WTC11 (cell line): ENCODE results near the gene SAMD8. TPM values are rescaled to one million over a fixed set of nuclear protein-coding genes. Genes with fewer than 3 reads are reported as not detected.

Experiments used
- ATAC-seq: fragments of 200-7000 bp; cut with Tn5 transposase; 2 replicates; pipeline ENCODE4 v1.10.0; 2021; ENCODE audit warnings: mild to moderate bottlenecking, moderate library complexity
- CTCF ChIA-PET: fragments of 300-600 bp; sonication (Branson Sonifier 250); formaldehyde crosslinking; loops from one replicate; lab custom pipeline; 2021; ENCODE audit warnings: antibody characterized with exemption; lab: Charles Lee
- POLR2A ChIA-PET: fragments of 350-600 bp; sonication (Branson Sonifier 250); formaldehyde crosslinking; loops from one replicate; lab custom pipeline; 2021; ENCODE audit warnings: antibody characterized with exemption; lab: Charles Lee
- DNase-seq: peaks from one replicate; pipeline ENCODE4 v3.0.0; 2021; ENCODE audit warnings: low spot score
- H3K27ac Mint-ChIP-seq: 2 replicates; pipeline ENCODE4 v1.8.0; 2021; ENCODE audit warnings: mixed read lengths
- H3K27me3 Mint-ChIP-seq: 2 replicates; pipeline ENCODE4 v1.8.0; 2021; ENCODE audit warnings: low read depth, mild to moderate bottlenecking, moderate library complexity, mixed read lengths
- H3K36me3 Mint-ChIP-seq: 2 replicates; pipeline ENCODE4 v1.8.0; 2021; ENCODE audit warnings: mixed read lengths
- H3K4me1 Mint-ChIP-seq: 2 replicates; pipeline ENCODE4 v1.8.0; 2022; ENCODE audit warnings: mixed read lengths
- H3K4me3 Mint-ChIP-seq: 2 replicates; pipeline ENCODE4 v1.8.0; 2021; ENCODE audit warnings: mild to moderate bottlenecking, moderate library complexity, mixed read lengths
- H3K9me3 Mint-ChIP-seq: 2 replicates; pipeline ENCODE4 v1.8.0; 2021; ENCODE audit warnings: mixed read lengths
- ATF2 ChIP-seq: sonication (generic); formaldehyde crosslinking; IDR thresholded peaks from 2 replicates; pipeline ENCODE4 v1.8.1; 2022; ENCODE audit warnings: low read depth, missing genetic modification reagents, borderline replicate concordance
- CREM ChIP-seq: sonication (generic); formaldehyde crosslinking; IDR thresholded peaks from 2 replicates; pipeline ENCODE4 v1.8.1; 2022; ENCODE audit warnings: mild to moderate bottlenecking, missing genetic modification reagents, moderate library complexity
- FOXP4 ChIP-seq: sonication (generic); formaldehyde crosslinking; IDR thresholded peaks from 2 replicates; pipeline ENCODE4 v1.8.0; 2022; ENCODE audit warnings: mild to moderate bottlenecking, missing genetic modification reagents
- GRHL2 ChIP-seq: fragments of 250-450 bp; sonication (Bioruptor Pico); IDR thresholded peaks from 2 replicates; pipeline ENCODE4 v1.8.0; 2022; ENCODE audit warnings: mild to moderate bottlenecking, moderate library complexity; ENCODE audit not compliant: insufficient replicate concordance, severe bottlenecking
- MLX ChIP-seq: sonication (generic); formaldehyde crosslinking; IDR thresholded peaks from 2 replicates; pipeline ENCODE4 v1.8.1; 2023; ENCODE audit warnings: mild to moderate bottlenecking, missing genetic modification reagents, moderate library complexity
- NFE2L1 ChIP-seq: sonication (generic); formaldehyde crosslinking; IDR thresholded peaks from 2 replicates; pipeline ENCODE4 v1.8.1; 2023; ENCODE audit warnings: missing genetic modification reagents
- NFYB ChIP-seq: sonication (generic); formaldehyde crosslinking; conservative IDR thresholded peaks from 2 replicates; pipeline ENCODE4 v1.8.0; 2022; ENCODE audit warnings: low read depth, missing genetic modification reagents
- NR1H2 ChIP-seq: sonication (generic); formaldehyde crosslinking; IDR thresholded peaks from 2 replicates; pipeline ENCODE4 v1.9.0; 2021; ENCODE audit warnings: mild to moderate bottlenecking, moderate library complexity, missing genetic modification reagents
- PRRX2 ChIP-seq: fragments of 250-450 bp; sonication (Bioruptor Pico); IDR thresholded peaks from 2 replicates; pipeline ENCODE4 v1.8.0; 2021; ENCODE audit warnings: mild to moderate bottlenecking
- SMAD3 ChIP-seq: sonication (generic); formaldehyde crosslinking; IDR thresholded peaks from 2 replicates; pipeline ENCODE4 v1.8.0; 2022; ENCODE audit warnings: missing genetic modification reagents, mild to moderate bottlenecking, borderline replicate concordance
- SMAD4 ChIP-seq: sonication (generic); formaldehyde crosslinking; IDR thresholded peaks from 2 replicates; pipeline ENCODE4 v1.8.0; 2022; ENCODE audit warnings: mild to moderate bottlenecking, missing genetic modification reagents
- SOX15 ChIP-seq: fragments of 250-450 bp; sonication (Bioruptor Pico); IDR thresholded peaks from 2 replicates; pipeline ENCODE4 v1.9.0; 2021; ENCODE audit warnings: mild to moderate bottlenecking
- TCF7 ChIP-seq: sonication (generic); formaldehyde crosslinking; IDR thresholded peaks from 2 replicates; pipeline ENCODE4 v1.8.0; 2022; ENCODE audit warnings: mild to moderate bottlenecking, low read depth, missing genetic modification reagents, moderate library complexity
- USF2 ChIP-seq: sonication (generic); formaldehyde crosslinking; IDR thresholded peaks from 2 replicates; pipeline ENCODE4 v1.8.1; 2023; ENCODE audit warnings: mild to moderate bottlenecking, missing genetic modification reagents, moderate library complexity
- ZBTB21 ChIP-seq: sonication (generic); formaldehyde crosslinking; IDR thresholded peaks from 2 replicates; pipeline ENCODE4 v1.8.1; 2023; ENCODE audit warnings: mild to moderate bottlenecking, missing genetic modification reagents, borderline replicate concordance
- ZBTB43 ChIP-seq: sonication (generic); formaldehyde crosslinking; IDR thresholded peaks from 2 replicates; pipeline ENCODE4 v1.8.1; 2023; ENCODE audit warnings: mild to moderate bottlenecking, missing genetic modification reagents
- ZMAT4 ChIP-seq: fragments of 250-450 bp; sonication (Bioruptor Pico); IDR thresholded peaks from 2 replicates; pipeline ENCODE4 v1.9.0; 2021; ENCODE audit warnings: mild to moderate bottlenecking
- ZNF121 ChIP-seq: sonication (generic); formaldehyde crosslinking; IDR thresholded peaks from 2 replicates; pipeline ENCODE4 v1.8.0; 2023; ENCODE audit warnings: missing genetic modification reagents
- ZNF232 ChIP-seq: sonication (generic); formaldehyde crosslinking; IDR thresholded peaks from 2 replicates; pipeline ENCODE4 v1.8.0; 2022; ENCODE audit warnings: mild to moderate bottlenecking, missing genetic modification reagents
- ZNF317 ChIP-seq: sonication (generic); formaldehyde crosslinking; IDR thresholded peaks from 2 replicates; pipeline ENCODE4 v1.8.1; 2023; ENCODE audit warnings: low read depth, mild to moderate bottlenecking, moderate library complexity, missing genetic modification reagents, borderline replicate concordance
- ZNF423 ChIP-seq: fragments of 250-450 bp; sonication (Bioruptor Pico); IDR thresholded peaks from 2 replicates; pipeline ENCODE4 v2.1.2; 2022; ENCODE audit warnings: mild to moderate bottlenecking, moderate library complexity
- ZNF425 ChIP-seq: fragments of 250-450 bp; sonication (Bioruptor Pico); conservative IDR thresholded peaks from 2 replicates; pipeline ENCODE4 v1.9.0; 2021; ENCODE audit warnings: mild to moderate bottlenecking
- ZNF512 ChIP-seq: sonication (generic); formaldehyde crosslinking; IDR thresholded peaks from 2 replicates; pipeline ENCODE4 v1.8.1; 2022; ENCODE audit warnings: missing genetic modification reagents, borderline replicate concordance
- total RNA-seq: library from RNA; stranded (reverse); gene quantifications from 3 replicates; pipeline ENCODE4 v1.2.3, GENCODE V29; 2021

Gene SAMD8
- total RNA-seq, 1 experiment from 2014 or later = 23.0 TPM

GRCh38 chr10:75212343-75212742 is 100.9 kb downstream of the SAMD8 start:
- Mint-ChIP-seq H3K27ac (peak overlapping the region; percentile 98), H3K4me1 (peaks cover 36% of the 10 kb centered on the region), H3K4me3 (peak overlapping the region; percentile 97), H3K27me3 (no peaks in the 10 kb centered on the region), H3K36me3 (peaks cover 58% of the 10 kb centered on the region), H3K9me3 (no peaks in the 10 kb centered on the region)
- POLR2A ChIA-PET = interaction anchor here (3.2 kb wide), 1 partner anchor 23 kb away, joined by 19 read pairs; the partner anchor contains the start of gene COMTD1
- CTCF ChIA-PET = interaction anchor here (3.0 to 4.2 kb wide), 3 partner anchors 19 to 25 kb away, joined by 16 to 39 read pairs (median 36); partner anchors contain the start of gene COMTD1
- ATAC-seq (no peak), DNase-seq (no peak)
- TF ChIP-seq SOX15 (no peak), USF2 (CRISPR knock-in tag) (no peak), ZNF317 (CRISPR knock-in tag) (no peak), ZNF512 (CRISPR knock-in tag) (no peak)

GRCh38 chr10:75220274-75220673 is 108.8 kb downstream of the SAMD8 start:
- Mint-ChIP-seq H3K9me3 (no peaks in the 10 kb centered on the region), H3K4me3 (no peak overlapping the region), H3K36me3 (peaks cover 92% of the 10 kb centered on the region), H3K4me1 (peaks cover 37% of the 10 kb centered on the region), H3K27ac (peak overlapping the region; percentile 63), H3K27me3 (no peaks in the 10 kb centered on the region)
- POLR2A ChIA-PET = no interaction called here
- CTCF ChIA-PET = interaction anchor here (1.0 kb wide), 1 partner anchor 15 kb away, joined by 3 read pairs; the partner anchor contains the start of gene COMTD1
- TF ChIP-seq ZMAT4 (CRISPR knock-in tag) (no peak), ATF2 (CRISPR knock-in tag) (no peak), NFYB (CRISPR knock-in tag) (no peak), CREM (CRISPR knock-in tag) (no peak), MLX (CRISPR knock-in tag) (no peak), NFE2L1 (no peak), SMAD4 (CRISPR knock-in tag) (no peak), ZNF121 (CRISPR knock-in tag) (no peak), PRRX2 (no peak), SMAD3 (CRISPR knock-in tag) (no peak), FOXP4 (CRISPR knock-in tag) (no peak), ZNF232 (no peak), NR1H2 (CRISPR knock-in tag) (no peak), ZBTB43 (no peak), TCF7 (no peak), ZNF425 (CRISPR knock-in tag) (no peak), ZNF423 (CRISPR knock-in tag) (no peak), GRHL2 (CRISPR knock-in tag) (no peak), ZBTB21 (CRISPR knock-in tag) (no peak)
- ATAC-seq (no peak), DNase-seq (no peak)
